ENCODE data around the gene MS4A3. TPM values are rescaled to one million over a fixed set of nuclear protein-coding genes. Genes with fewer than 3 reads are reported as not detected.
"Not testable (repeated sequence)": the region's sequence is repeated elsewhere in the genome, so short reads cannot be mapped to it uniquely, and the experiment has no call there.

MS4A3 gene
- total RNA-seq (2022), result not detected in 2 replicates
- percentile 5 among the genes with signal in this experiment for Bru-seq, nascent RNA
- BruChase-seq, experiment 1, labeled RNA remaining after a 2-hour chase, result percentile 21 among the genes with signal in this experiment
- percentile 15 among the genes with signal in this experiment for BruChase-seq, experiment 2, labeled RNA remaining after a 6-hour chase
- long read RNA-seq, result 0 reads

- BruUV-seq (replicated peaks), result no TSS peak
Measured at GRCh38 chr11:60056349-60056969, at the start of gene MS4A3. Gene MS4A3 (plus strand): TSS chr11:60056665. CDS start chr11:60061161, 4,496 bp downstream.

GRCh38 chr11:60016881-60017280 lies 39.6 kb upstream of the MS4A3 start, which contains the start of gene OOSP4B:
Gene OOSP4B (plus strand): TSS chr11:60017181.
- Histone ChIP-seq H3K9me3 (no peaks in the 10 kb centered on the region), H3K36me3 (ENCODE audit: control insufficient read depth, insufficient read depth, low read length) (no peaks in the 10 kb centered on the region), H3K27me3 (replicated peaks; ENCODE audit: control insufficient read depth, insufficient read depth, low read length) (no peaks in the 10 kb centered on the region), H3K4me3 (ENCODE audit: low read depth, low read length) (no peak within 1 kb of the TSS), H3K4me1 (no peaks in the 10 kb centered on the region)
- BruUV-seq (replicated peaks), result no TSS peak
- TF ChIP-seq CTCF (IDR thresholded peaks at IDR 0.05; ENCODE audit: insufficient read depth in 1 of 2, low read depth in 1 of 2, low read length in 1 of 2, severe bottlenecking in 1 of 2, unreplicated experiment in 1 of 2), result no peak
- no peaks in the 10 kb centered on the region for H3K27me3 Mint-ChIP-seq (ENCODE audit: insufficient read depth, unreplicated experiment)
- no peaks in the 10 kb centered on the region for H3K36me3 Mint-ChIP-seq (ENCODE audit: insufficient read depth, unreplicated experiment)
- CTCF ChIA-PET, result no interaction called here
- POLR2A ChIA-PET, result no interaction called here
- no peak within 1 kb of the TSS for H3K4me3 Mint-ChIP-seq (ENCODE audit: unreplicated experiment)
- no peak within 1 kb of the TSS for H3K27ac Mint-ChIP-seq (ENCODE audit: unreplicated experiment)
- no peaks in the 10 kb centered on the region for H3K4me1 Mint-ChIP-seq (ENCODE audit: low read depth, unreplicated experiment)
- peaks cover 10% of the 10 kb centered on the region for H3K9me3 Mint-ChIP-seq (ENCODE audit: unreplicated experiment)
- intact Hi-C loops (cut with micrococcal nuclease; ENCODE audit: unreplicated experiment), result no loop called here
- no peak for DNase-seq

More at GRCh38 chr11:60056349-60056969, at the start of gene MS4A3:
- H3K4me1 Mint-ChIP-seq (ENCODE audit: low read depth, unreplicated experiment), result no peaks in the 10 kb centered on the region
- ChIA-PET CTCF (no interaction called here), POLR2A (no interaction called here)
- H3K36me3 Mint-ChIP-seq (ENCODE audit: insufficient read depth, unreplicated experiment), result no peaks in the 10 kb centered on the region
- no peak within 1 kb of the TSS for H3K4me3 ChIP-seq (ENCODE audit: low read depth, low read length)
- peaks cover 3% of the 10 kb centered on the region; the same call in 1 of the 2 replicates for H3K9me3 ChIP-seq
- no peaks in the 10 kb centered on the region for H3K36me3 ChIP-seq (ENCODE audit: control insufficient read depth, insufficient read depth, low read length)
- intact Hi-C loops (cut with micrococcal nuclease; ENCODE audit: unreplicated experiment), result no loop called here
- no peaks in the 10 kb centered on the region for H3K4me1 ChIP-seq
- H3K4me3 Mint-ChIP-seq (ENCODE audit: unreplicated experiment), result no peak within 1 kb of the TSS
- no peaks in the 10 kb centered on the region; the same call in 1 of the 2 replicates for H3K27me3 ChIP-seq (replicated peaks; ENCODE audit: control insufficient read depth, insufficient read depth, low read length)
- no peak within 1 kb of the TSS for H3K27ac Mint-ChIP-seq (ENCODE audit: unreplicated experiment)
- H3K27me3 Mint-ChIP-seq (ENCODE audit: insufficient read depth, unreplicated experiment), result peaks cover under 1% of the 10 kb centered on the region
- peaks cover 8% of the 10 kb centered on the region for H3K9me3 Mint-ChIP-seq (ENCODE audit: unreplicated experiment)
- no peak for DNase-seq
- TF ChIP-seq CTCF (IDR thresholded peaks at IDR 0.05; ENCODE audit: insufficient read depth in 1 of 2, low read depth in 1 of 2, low read length in 1 of 2, severe bottlenecking in 1 of 2, unreplicated experiment in 1 of 2), result no peak

GRCh38 chr11:60018058-60018457 lies 38.4 kb upstream of the MS4A3 start:
- Histone ChIP-seq H3K36me3 (ENCODE audit: control insufficient read depth, insufficient read depth, low read length) (no peaks in the 10 kb centered on the region), H3K4me1 (no peaks in the 10 kb centered on the region), H3K9me3 (no peaks in the 10 kb centered on the region), H3K4me3 (ENCODE audit: low read depth, low read length) (no peak overlapping the region), H3K27me3 (replicated peaks; ENCODE audit: control insufficient read depth, insufficient read depth, low read length) (no peaks in the 10 kb centered on the region)
- no peak for DNase-seq
- TF ChIP-seq CTCF (IDR thresholded peaks at IDR 0.05; ENCODE audit: insufficient read depth in 1 of 2, low read depth in 1 of 2, low read length in 1 of 2, severe bottlenecking in 1 of 2, unreplicated experiment in 1 of 2), result no peak
- intact Hi-C loops (cut with micrococcal nuclease; ENCODE audit: unreplicated experiment), result no loop called here
- CTCF ChIA-PET, result no interaction called here
- H3K27me3 Mint-ChIP-seq (ENCODE audit: insufficient read depth, unreplicated experiment), result no peaks in the 10 kb centered on the region
- H3K4me1 Mint-ChIP-seq (ENCODE audit: low read depth, unreplicated experiment), result no peaks in the 10 kb centered on the region
- POLR2A ChIA-PET, result no interaction called here
- H3K9me3 Mint-ChIP-seq (ENCODE audit: unreplicated experiment), result peaks cover 10% of the 10 kb centered on the region
- H3K27ac Mint-ChIP-seq (ENCODE audit: unreplicated experiment), result no peak overlapping the region
- no peak overlapping the region for H3K4me3 Mint-ChIP-seq (ENCODE audit: unreplicated experiment)
- BruUV-seq (replicated peaks), result no TSS peak
- no peaks in the 10 kb centered on the region for H3K36me3 Mint-ChIP-seq (ENCODE audit: insufficient read depth, unreplicated experiment)

- BruUV-seq (replicated peaks); H3K27me3 Mint-ChIP-seq (ENCODE audit: insufficient read depth, unreplicated experiment); POLR2A ChIA-PET; H3K4me1 ChIP-seq; H3K4me1 Mint-ChIP-seq (ENCODE audit: low read depth, unreplicated experiment); DNase-seq; H3K36me3 Mint-ChIP-seq (ENCODE audit: insufficient read depth, unreplicated experiment); H3K27ac Mint-ChIP-seq (ENCODE audit: unreplicated experiment); H3K9me3 Mint-ChIP-seq (ENCODE audit: unreplicated experiment); H3K27me3 ChIP-seq (replicated peaks; ENCODE audit: control insufficient read depth, insufficient read depth, low read length); H3K9me3 ChIP-seq; H3K36me3 ChIP-seq (ENCODE audit: control insufficient read depth, insufficient read depth, low read length); H3K4me3 ChIP-seq (ENCODE audit: low read depth, low read length); intact Hi-C loops (cut with micrococcal nuclease; ENCODE audit: unreplicated experiment); CTCF ChIA-PET; H3K4me3 Mint-ChIP-seq (ENCODE audit: unreplicated experiment): not testable (repeated sequence)
Measured at GRCh38 chr11:60020376-60020775, 36.1 kb upstream of the MS4A3 start.
